ENCODE measurements around the gene TARS2.

DNA sequence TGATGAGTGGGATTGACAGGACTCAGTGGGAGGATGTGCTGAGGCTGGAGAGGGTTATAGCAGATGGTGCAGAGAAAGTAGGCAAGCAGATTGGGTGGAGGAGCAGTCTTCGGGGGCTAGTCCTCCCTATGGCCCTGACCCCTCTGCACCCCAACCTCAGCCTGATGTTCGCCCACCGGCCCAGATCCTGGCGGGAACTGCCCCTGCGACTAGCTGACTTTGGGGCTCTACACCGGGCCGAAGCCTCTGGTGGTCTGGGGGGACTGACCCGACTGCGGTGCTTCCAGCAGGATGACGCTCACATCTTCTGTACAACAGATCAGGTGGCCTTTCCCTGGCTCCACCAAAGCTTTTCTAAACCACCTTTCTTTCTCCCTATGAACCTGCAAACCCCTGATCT lies 11.1 kb downstream of the TARS2 start:
- TF ChIP-seq CTCF (IDR thresholded peaks at IDR 0.05; ENCODE audit: low read length) (no peak), EZH2 (optimal IDR thresholded peaks at IDR 0.05; ENCODE audit: low read depth, low read length) (no peak), EZH2phosphoT487 (IDR thresholded peaks at IDR 0.05; ENCODE audit: low read length) (no peak)
